ENCODE measurements around the gene SLC22A9.

SLC22A9 gene

DNA sequence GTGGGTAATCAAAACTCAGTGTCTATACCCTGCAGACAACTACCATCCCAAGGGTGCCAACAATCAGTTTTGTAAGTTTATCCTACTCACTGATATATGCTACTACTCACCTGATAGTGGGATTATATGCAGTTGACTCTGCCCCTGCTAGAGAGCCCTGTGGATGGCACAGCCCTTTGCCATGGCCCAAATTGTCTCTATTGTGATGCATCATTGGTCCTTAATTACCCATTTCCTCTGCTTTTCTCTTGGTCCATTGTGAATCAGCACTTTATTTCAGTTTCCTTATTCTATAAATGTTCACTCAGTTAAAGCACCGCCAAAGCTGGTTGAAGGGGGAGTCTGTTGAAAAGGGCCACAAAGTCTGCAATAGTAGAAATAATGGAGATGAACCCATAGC is 79.1 kb downstream of the SLC22A9 start:
- Histone ChIP-seq H3K36me3 (ENCODE audit: insufficient read depth, low read depth, low read length) (no peaks in the 10 kb centered on the region), H3K4me1 (ENCODE audit: insufficient read depth, low read length) (peaks cover 23% of the 10 kb centered on the region), H3K4me3 (ENCODE audit: low read length) (peak overlapping the region; percentile 42; the same call in 1 of the 2 replicates), H3K9ac (ENCODE audit: low read depth, low read length) (peak overlapping the region; percentile 10; the same call in 1 of the 2 replicates), H3K27me3 (ENCODE audit: insufficient read depth, low read length) (no peaks in the 10 kb centered on the region), H3K27ac (ENCODE audit: low read length) (no peak overlapping the region), H3K9me3 (ENCODE audit: insufficient read depth, low read depth, low read length) (no peaks in the 10 kb centered on the region)

GRCh38 chr11:63459586-63459985 is 90.0 kb downstream of the SLC22A9 start:
- Histone ChIP-seq H3K36me3 (ENCODE audit: insufficient read depth, low read depth, low read length) (no peaks in the 10 kb centered on the region), H3K27me3 (ENCODE audit: insufficient read depth, low read length) (no peaks in the 10 kb centered on the region), H3K4me1 (ENCODE audit: insufficient read depth, low read length) (peaks cover 11% of the 10 kb centered on the region; the same call in 1 of the 2 replicates), H3K9ac (ENCODE audit: low read depth, low read length) (no peak overlapping the region), H3K9me3 (ENCODE audit: insufficient read depth, low read depth, low read length) (no peaks in the 10 kb centered on the region), H3K4me3 (ENCODE audit: low read length) (no peak overlapping the region), H3K27ac (ENCODE audit: low read length) (no peak overlapping the region)

Data from iPS-20b (cell line).